Body of pancreas (tissue), 4 donors: Measurements from ENCODE around the gene ABCA8. TPM values are rescaled to one million over a fixed set of nuclear protein-coding genes. Genes with fewer than 3 reads are reported as not detected.

Experiments
- ATAC-seq: fragments of 150-250 bp; one replicate; pipeline ENCODE4 v1.9.1; 2016
- DNase-seq, 4 donors: peaks; one replicate each; pipeline ENCODE4 v3.0.0-alpha.2; 2019
- H3K27ac ChIP-seq, 4 donors: fragments of 200-600 bp; sonication (generic); 1 replicate in 3 of 4; 2 replicates in 1 of 4; pipeline versions ENCODE4 v1.5.1 to v1.6.1; 2016 to 2019; ENCODE audit warnings: mild to moderate bottlenecking in 1 of 4, mixed read lengths in 1 of 4, moderate library complexity in 1 of 4
- H3K27me3 ChIP-seq, 2 donors: fragments of 200-600 bp; sonication (generic); one replicate each; pipeline ENCODE4 v1.6.0; 2016; ENCODE audit warnings: mild to moderate bottlenecking in 1 of 2
- H3K36me3 ChIP-seq, 2 donors: fragments of 200-600 bp; sonication (generic); replicated peaks in 1 of 2; 2 replicates each; pipeline ENCODE4 v1.5.1; 2016; ENCODE audit warnings: low read depth in 2 of 2; ENCODE audit not compliant: insufficient read depth in 1 of 2
- H3K4me1 ChIP-seq: fragments of 200-600 bp; sonication (generic); one replicate; pipeline ENCODE4 v1.6.0; 2016
- H3K4me3 ChIP-seq, 2 donors: fragments of 200-600 bp; sonication (generic); 1 replicate in 1 of 2; 2 replicates in 1 of 2; pipeline ENCODE4 v1.5.1; 2016 to 2019
- H3K9me3 ChIP-seq, 3 donors: fragments of 200-600 bp; sonication (generic); 1 replicate in 2 of 3; 2 replicates in 1 of 3; pipeline ENCODE4 v1.5.1; 2016
- POLR2A ChIP-seq, 3 donors: fragments of 450-650 bp; IDR thresholded peaks; one replicate each; pipeline ENCODE4 v1.6.1; 2016; ENCODE audit warnings: antibody characterized with exemption in 3 of 3, mild to moderate bottlenecking in 2 of 3
- WGBS, 2 donors: methylation state at CpG; one replicate each; pipeline ENCODE4 v1.1.5; 2017; 5-methylcytosine and 5-hydroxymethylcytosine counted together
- intact Hi-C: fragments of 100-400 bp; cut with DNase I; formaldehyde crosslinking; loops from one replicate; pipeline ENCODE4 v1.15.1; 2023
- total RNA-seq, 2 donors: library from RNA; depleted of rRNA; stranded (reverse); fragments of >200 nt; gene quantifications; one replicate each; pipeline ENCODE4 v1.1.0, GENCODE V29; 2016
- TF ChIP-seq, protein P1 (sequence below), 7 experiments: fragments of 450-650 bp in 4 of 7; fragments of 200-600 bp in 3 of 7; sonication (generic) in 3 of 7; IDR thresholded peaks; one replicate each; pipeline ENCODE4 v1.5.1; 2016 to 2019; ENCODE audit warnings: antibody characterized with exemption in 7 of 7

ABCA8 gene
- total RNA-seq, 2 donors from 2014 or later, result 10.4 to 16.8 TPM

- Histone ChIP-seq H3K4me3 (no peak overlapping the region), H3K27ac (no peak overlapping the region), H3K4me1 (no peaks in the 10 kb centered on the region), H3K27me3 (no peaks in the 10 kb centered on the region), H3K36me3 (no peaks in the 10 kb centered on the region), H3K9me3 (no peaks in the 10 kb centered on the region)
- ATAC-seq (no peak), DNase-seq (no peak)
- TF ChIP-seq, protein P1, sequence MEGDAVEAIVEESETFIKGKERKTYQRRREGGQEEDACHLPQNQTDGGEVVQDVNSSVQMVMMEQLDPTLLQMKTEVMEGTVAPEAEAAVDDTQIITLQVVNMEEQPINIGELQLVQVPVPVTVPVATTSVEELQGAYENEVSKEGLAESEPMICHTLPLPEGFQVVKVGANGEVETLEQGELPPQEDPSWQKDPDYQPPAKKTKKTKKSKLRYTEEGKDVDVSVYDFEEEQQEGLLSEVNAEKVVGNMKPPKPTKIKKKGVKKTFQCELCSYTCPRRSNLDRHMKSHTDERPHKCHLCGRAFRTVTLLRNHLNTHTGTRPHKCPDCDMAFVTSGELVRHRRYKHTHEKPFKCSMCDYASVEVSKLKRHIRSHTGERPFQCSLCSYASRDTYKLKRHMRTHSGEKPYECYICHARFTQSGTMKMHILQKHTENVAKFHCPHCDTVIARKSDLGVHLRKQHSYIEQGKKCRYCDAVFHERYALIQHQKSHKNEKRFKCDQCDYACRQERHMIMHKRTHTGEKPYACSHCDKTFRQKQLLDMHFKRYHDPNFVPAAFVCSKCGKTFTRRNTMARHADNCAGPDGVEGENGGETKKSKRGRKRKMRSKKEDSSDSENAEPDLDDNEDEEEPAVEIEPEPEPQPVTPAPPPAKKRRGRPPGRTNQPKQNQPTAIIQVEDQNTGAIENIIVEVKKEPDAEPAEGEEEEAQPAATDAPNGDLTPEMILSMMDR (IDR thresholded peaks at IDR 0.05), result no peak
- no peak for TF ChIP-seq POLR2A (IDR thresholded peaks at IDR 0.05)
- intact Hi-C loops, result no loop called here
- 70 to 89% methylated on average over 3 of the region's 3 CpGs for WGBS, 2 donors
Measured at GRCh38 chr17:68822719-68823289, 132.4 kb downstream of the ABCA8 start.

DNA sequence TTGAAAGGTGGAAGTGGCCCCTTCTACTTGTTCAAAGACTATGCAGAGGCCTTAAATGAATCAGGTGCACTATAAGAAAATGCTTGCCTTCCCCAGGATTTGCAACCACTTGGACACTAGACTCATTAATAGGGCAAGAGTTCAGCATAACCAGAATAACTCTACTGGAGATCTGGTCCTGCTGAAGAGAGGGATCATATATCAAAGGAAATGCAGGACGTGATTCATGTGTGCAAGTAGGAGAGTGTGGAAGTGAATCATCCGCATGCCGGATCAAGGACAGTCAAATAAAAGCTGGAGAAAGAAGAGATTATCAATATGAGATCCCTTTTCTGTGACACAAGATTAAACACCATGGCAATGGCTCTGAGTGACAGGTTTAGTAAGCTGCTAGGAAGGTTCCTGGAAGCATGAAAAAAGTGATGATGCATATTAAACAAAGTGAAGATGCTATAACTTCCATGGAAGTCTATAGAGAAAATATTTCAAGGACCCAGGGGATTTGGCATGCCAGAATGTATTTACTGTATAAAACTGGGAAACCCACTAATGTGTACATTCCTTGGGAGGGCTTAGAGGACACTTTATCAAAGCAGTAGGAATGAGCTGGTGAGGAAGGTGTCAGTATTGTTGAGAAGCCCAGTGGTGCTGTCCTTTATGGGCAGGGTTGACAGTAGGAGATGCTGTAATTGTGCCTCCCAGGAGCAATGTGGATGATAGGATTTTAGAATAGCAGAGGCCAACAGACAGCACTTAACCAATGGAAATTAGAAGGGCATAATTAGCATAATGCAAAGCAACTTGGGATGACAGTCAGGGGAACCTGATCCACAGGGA, 133.1 kb downstream of the ABCA8 start:
- Histone ChIP-seq H3K9me3 (no peaks in the 10 kb centered on the region), H3K36me3 (no peaks in the 10 kb centered on the region), H3K27me3 (no peaks in the 10 kb centered on the region), H3K4me1 (no peaks in the 10 kb centered on the region), H3K4me3 (no peak overlapping the region), H3K27ac (no peak overlapping the region)
- DNase-seq (no peak), ATAC-seq (no peak)
- intact Hi-C loops, result no loop called here
- WGBS, 2 donors, result 52 to 82% methylated on average over 3 of the region's 3 CpGs
- TF ChIP-seq, protein P1 (IDR thresholded peaks at IDR 0.05), result no peak
- TF ChIP-seq POLR2A (IDR thresholded peaks at IDR 0.05), result no peak

- no peak for ATAC-seq
- no peaks in the 10 kb centered on the region for H3K9me3 ChIP-seq
- WGBS, 2 donors, result 65 to 69% methylated on average over 8 of the region's 8 CpGs
Measured at GRCh38 chr17:68820825-68821481, 134.2 kb downstream of the ABCA8 start.

DNA sequence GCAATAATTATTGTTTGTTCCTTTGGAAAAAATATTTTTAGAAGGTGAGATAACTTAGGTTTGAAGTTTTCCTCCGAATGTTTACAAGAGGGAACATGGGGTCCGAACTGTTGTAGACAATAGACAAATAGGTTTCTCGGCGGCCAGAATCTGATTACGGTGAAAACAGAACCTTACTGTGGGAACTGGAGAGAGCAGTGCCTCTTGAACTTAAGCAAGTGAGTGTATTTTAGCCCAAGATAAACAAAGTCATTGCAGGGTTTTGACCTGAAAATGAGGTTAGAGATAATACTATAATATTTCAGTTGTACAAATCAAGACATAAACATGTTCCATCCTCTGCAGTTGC, 134.7 kb downstream of the ABCA8 start:
- H3K27ac ChIP-seq, result no peak overlapping the region
- no peak overlapping the region for H3K4me3 ChIP-seq
- intact Hi-C loops, result no loop called here
- 44 to 48% methylated on average over 5 of the region's 5 CpGs for WGBS, 2 donors
- ATAC-seq, result no peak
- no peaks in the 10 kb centered on the region for H3K27me3 ChIP-seq
- TF ChIP-seq, protein P1 (IDR thresholded peaks at IDR 0.05), result no peak
- TF ChIP-seq POLR2A (IDR thresholded peaks at IDR 0.05), result no peak
- no peak for DNase-seq
- H3K4me1 ChIP-seq, result no peaks in the 10 kb centered on the region
- no peaks in the 10 kb centered on the region for H3K36me3 ChIP-seq
- no peaks in the 10 kb centered on the region for H3K9me3 ChIP-seq

More at GRCh38 chr17:68820825-68821481, 134.2 kb downstream of the ABCA8 start:
- no peak for DNase-seq
- Histone ChIP-seq H3K27ac (no peak overlapping the region), H3K4me3 (no peak overlapping the region), H3K4me1 (no peaks in the 10 kb centered on the region), H3K27me3 (no peaks in the 10 kb centered on the region), H3K36me3 (no peaks in the 10 kb centered on the region)
- intact Hi-C loops, result no loop called here
- TF ChIP-seq POLR2A (IDR thresholded peaks at IDR 0.05), result no peak
- TF ChIP-seq, protein P1 (IDR thresholded peaks at IDR 0.05), result no peak
